Measurements from ENCODE around the gene SRGAP2C. TPM values are rescaled to one million over a fixed set of nuclear protein-coding genes. Genes with fewer than 3 reads are reported as not detected.
"Not testable (repeated sequence)": the region's sequence is repeated elsewhere in the genome, so short reads cannot be mapped to it uniquely, and the experiment has no call there.

Gene SRGAP2C
- total RNA-seq, 1 donor from 2014 or later = 31.9 TPM

GRCh38 chr1:121280699-121281317 is 96.0 kb downstream of the SRGAP2C start:
- not testable (repeated sequence) for DNase-seq

DNA sequence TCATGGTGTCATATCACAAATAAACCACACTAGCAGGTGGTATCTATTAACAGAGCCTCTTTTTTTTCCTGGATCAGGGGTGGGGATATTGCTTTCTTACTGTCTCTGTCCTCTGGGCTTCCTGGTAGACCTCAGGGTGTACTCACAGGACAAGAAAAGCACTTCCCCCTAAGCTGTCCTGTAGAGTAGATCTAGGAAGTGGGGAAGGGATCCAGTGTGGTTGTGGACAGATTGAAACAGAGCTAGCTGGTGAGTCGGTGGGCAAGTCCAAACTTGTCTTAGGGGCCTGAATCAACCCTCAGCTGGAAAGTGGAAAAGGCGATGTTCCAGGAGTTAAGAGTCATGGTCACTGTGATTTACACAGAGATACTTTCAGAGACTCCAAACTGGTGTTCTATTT is 96.7 kb downstream of the SRGAP2C start:
- not testable (repeated sequence) for DNase-seq

DNA sequence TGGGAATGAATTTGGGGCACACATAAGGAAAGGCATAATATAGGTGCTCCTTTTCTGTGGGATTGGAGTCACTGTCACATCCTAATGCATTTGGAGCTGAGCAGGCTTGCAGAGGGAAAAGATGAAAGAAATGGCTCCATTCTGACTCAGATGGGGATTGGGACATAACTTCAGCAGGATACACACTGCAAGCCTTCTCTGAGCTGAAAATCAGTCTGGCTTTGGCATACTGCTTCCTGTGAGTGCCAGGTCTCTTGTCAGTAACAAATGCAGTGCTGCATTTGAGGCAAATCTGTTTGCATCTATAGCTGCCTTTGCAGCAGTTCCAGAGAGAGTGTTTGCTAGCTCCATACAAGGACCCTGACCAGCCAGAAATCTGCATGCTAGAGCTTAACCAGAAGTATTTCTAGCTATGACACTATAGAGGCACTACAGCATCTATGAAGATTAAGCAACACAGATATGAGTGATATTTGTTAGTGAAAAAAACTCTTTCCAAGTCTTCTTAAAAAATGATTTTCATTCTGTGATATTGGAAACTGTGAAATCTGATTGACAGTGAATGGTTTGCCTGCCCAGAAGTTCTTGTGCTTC is 98.9 kb downstream of the SRGAP2C start:
- not testable (repeated sequence) for DNase-seq

- not testable (repeated sequence) for DNase-seq
Measured at GRCh38 chr1:121292590-121292989, 107.8 kb downstream of the SRGAP2C start.

- DNase-seq = peak; percentile 44
Measured at GRCh38 chr1:121293263-121294204, 108.8 kb downstream of the SRGAP2C start.

DNA sequence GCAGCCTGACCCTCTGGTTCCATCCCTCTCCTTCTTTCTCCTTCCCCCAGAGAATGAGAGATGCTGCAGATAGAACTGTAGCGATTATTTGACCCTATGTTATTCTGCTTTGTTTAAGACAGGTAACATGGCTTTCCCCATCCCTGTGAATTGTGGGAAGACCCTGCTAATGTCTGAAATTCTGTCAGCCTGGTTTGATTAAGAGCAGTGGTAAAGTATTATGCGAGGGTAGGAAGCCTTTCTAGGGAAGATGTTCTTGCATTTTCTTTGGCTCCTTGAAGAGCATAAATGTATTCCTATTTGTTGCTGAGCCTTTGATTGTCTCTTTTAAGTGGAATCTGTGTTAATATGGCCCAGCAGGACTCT is 109.4 kb downstream of the SRGAP2C start:
- not testable (repeated sequence) for DNase-seq

DNA sequence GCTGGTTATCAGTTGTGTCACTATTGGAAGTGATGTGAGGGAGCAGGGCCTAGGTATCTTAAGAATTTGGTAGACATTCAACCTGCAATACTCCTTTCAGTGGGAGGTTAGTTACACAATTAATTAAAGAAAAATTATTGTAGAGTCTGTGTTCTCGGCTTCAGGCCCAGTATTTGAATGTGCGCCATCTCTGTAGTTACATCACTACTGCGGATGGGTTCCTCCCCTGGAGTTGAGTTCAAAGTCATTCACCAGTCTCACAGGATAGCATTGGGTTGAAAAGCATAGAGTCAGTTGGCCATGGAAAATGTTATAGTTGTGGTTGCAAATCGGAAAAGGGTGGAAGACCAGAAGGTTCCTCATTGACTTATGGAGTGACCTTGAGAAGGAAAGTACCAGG is 111.8 kb downstream of the SRGAP2C start:
- not testable (repeated sequence) for DNase-seq

DNA sequence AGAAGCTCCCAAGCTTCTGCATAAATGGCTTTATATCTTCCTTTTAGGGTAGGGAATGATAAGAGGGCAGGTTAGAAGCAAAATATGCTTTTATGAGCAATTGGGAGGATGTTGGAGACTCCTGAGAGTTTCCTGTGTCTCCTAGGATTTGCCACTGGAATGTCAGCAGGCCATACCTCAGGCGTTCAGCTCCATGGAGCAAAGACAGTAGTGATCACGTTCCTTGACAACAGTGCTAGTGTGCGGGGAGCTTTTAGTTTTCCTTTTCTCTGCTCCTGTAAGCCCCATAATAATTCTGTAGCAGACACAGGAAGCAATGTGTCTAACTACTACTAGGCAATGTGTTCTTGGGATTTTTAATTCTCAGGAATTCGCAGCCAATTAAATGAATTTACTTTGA is 113.8 kb downstream of the SRGAP2C start:
- not testable (repeated sequence) for DNase-seq

DNA sequence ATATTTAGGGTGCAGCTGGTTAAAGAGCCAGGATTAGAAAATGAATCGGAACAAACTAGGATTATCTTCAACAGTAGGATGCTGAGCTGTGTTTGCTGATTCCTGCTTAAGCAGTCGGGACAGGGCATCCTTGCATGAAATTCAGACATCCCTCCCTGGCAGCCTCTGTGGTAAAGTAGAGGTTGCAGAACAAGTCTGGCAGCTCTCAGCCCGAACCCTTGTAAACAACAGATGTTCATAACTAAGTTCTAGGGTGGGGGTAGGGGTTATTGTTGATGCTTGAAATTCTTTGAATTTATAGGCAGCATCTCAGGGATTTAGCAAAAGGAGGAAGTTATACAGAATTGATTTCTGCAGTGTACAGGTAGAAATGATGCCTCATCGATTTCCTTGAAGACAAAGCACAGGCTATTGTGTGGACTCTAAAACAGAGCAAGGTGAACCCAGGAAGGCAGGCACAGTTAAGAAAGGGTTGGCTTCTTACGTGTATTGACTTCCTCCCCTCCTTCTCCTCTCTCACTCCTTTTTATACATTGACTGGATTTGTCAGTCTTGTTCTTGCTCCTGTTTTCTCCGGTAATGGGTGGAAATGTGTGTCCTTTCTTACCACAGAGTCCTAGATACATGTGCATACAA is 114.9 kb downstream of the SRGAP2C start:
- DNase-seq = not testable (repeated sequence)

- not testable (repeated sequence) for DNase-seq
Measured at GRCh38 chr1:121301876-121302275, 117.1 kb downstream of the SRGAP2C start.

- DNase-seq = not testable (repeated sequence)
Measured at GRCh38 chr1:121307759-121308158, 123.0 kb downstream of the SRGAP2C start.

DNA sequence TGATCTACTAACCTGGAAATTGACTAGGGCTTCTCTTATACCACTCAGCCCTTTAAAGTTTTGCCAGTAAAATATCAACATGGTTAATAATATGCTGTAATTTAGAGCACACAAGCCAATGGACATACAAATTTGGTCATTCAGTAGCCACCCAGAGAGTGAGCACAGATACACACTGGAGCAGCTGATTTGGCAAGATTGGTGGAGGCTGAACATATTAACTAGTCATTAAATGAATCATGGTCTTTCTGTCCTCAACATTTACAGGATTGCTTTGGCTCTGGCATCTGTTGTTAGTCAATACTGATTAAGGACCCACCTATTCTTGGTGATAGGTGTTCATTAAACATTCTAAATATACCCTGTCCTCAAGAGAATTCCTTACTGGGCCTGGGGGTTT is 130.7 kb downstream of the SRGAP2C start:
- DNase-seq = not testable (repeated sequence)

GRCh38 chr1:121316081-121316480 is 131.3 kb downstream of the SRGAP2C start:
- not testable (repeated sequence) for DNase-seq

DNA sequence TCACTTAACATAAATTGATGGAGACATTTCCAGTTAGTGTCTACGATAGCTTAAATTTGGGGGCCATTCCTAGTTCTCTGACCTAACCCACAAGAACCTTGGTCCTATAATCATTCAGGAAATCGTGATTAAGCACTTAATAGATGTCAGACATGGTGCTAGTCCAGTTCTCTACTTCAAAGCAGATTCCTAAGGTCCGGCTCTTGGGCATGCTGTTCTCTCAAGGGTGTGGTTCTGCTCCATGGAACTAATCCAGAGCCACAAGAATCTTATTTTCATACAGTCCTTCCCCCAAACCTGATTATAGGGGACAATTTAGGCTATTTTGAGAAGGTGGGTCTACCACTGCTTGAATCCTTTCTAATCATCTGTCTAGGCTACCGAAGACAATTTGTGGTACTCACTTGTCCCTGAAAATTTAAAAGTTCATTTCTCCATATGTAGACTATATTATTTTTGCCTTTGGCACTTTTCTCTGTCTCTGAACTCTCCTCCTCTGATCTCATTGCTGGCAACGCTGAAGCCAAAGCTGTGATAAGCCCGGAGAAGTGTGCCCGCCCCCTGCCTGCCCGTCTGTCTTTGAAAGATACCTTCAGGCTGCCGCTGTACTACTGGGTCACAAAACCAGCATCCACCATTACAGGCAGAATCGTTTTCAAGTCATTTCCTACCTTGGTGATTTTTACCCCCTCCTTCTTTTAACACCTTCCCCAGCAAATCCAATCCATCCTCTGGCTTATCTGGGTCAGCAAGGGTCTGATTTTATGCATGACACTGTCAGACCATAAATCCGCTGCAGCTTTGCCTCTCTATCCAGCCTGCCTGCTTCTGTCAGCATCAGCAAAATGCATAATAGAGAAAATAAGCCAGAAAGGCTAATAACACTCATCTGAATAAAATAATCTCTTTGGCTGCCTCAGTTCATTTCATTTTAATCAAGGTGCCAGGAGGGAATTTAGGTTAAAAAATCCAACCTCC is 133.0 kb downstream of the SRGAP2C start:
- peak; percentile 7 for DNase-seq

DNA sequence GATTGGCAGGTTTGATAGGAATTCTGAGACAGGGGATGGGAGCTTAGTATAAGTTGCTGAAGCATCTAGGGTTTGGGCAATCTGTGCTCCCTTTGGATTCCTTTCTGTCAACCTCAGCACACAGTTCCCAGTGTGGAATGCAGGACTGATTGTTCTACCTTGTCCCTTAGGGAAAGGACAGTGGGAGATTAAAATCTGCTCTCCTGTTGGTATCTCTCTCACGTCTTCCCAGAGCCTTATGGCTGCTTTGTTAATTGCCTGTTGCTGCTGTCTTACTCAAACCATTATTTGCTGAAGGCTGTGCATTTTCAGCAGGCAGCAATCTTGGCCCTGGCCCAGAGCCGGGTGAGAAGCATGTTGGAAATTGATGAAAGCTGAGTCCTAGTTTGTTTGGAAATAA is 133.9 kb downstream of the SRGAP2C start:
- not testable (repeated sequence) for DNase-seq

DNA sequence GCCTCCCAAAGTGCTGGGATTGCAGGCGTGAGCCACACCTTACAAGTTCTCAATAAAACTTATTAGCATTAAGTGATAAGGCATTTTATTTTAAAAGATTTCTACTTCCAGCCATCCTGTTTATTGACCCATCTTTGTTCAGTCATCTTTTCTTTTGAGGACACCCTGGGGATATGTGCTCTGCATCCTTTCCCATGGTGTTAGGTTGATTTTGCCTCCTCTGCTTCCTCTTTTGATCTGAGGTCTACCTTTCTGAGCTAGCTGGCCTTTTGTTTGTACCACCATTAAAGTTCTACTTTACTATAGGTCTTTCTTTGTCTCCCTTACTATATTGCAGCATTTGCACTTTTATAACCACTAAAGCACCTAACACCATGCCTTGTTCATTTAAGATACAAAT is 136.9 kb downstream of the SRGAP2C start:
- DNase-seq = not testable (repeated sequence)

DNA sequence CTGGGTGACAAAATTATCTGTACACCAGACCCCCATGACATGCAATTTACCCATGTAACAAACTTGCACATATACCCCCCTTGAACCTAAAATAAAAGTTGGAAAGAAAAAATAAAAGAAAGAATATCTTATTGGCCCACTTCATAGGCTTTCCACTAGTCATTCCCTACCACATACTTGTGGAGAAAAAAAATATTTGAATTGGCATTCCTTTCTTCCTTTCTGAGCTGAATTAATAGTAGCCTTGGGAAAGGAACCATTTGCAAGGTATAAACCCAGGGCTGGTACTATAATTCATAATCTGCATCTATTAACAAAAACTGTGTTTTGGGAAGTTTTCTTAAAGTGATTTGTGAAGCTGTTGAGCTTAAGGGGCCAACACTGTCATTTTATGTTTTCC is 140.0 kb downstream of the SRGAP2C start:
- not testable (repeated sequence) for DNase-seq

GRCh38 chr1:121332141-121332540 is 147.4 kb downstream of the SRGAP2C start:
- not testable (repeated sequence) for DNase-seq

- not testable (repeated sequence) for DNase-seq
Measured at GRCh38 chr1:121332599-121333562, 148.1 kb downstream of the SRGAP2C start.

- not testable (repeated sequence) for DNase-seq
Measured at GRCh38 chr1:121337958-121338357, 153.2 kb downstream of the SRGAP2C start.

Data from tongue (tissue), 2 donors.